Activated gamma-delta T cell treated with Interleukin-2 at 50 U/mL for 16 hours (primary cell): ENCODE measurements around the gene PTPRM.
"Not testable (repeated sequence)": the region's sequence is repeated elsewhere in the genome, so short reads cannot be mapped to it uniquely, and the experiment has no call there.

Experiments used
- DNase-seq: peaks from one replicate; pipeline ENCODE4 v3.0.0-alpha.2; 2020

The PTPRM gene

DNA sequence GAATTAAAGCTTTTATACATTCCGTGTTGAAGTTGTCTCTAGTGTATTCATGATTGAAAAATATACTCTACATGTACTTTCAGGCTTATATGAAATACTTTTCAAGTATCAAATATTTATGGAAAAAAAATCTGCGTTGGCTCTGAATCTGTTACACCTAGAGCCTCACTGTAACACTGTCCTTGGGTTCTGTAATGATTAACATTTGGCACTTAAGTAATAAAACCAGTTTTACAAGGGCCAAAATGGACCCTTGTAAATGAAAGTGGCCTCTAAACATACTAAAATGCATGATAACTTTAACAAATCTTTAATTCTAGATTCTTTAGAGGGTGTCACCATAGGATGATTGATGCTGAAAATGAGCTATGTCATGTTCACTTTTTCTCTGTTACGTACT lies 162.8 kb downstream of the PTPRM start:
- DNase-seq, result no peak

DNA sequence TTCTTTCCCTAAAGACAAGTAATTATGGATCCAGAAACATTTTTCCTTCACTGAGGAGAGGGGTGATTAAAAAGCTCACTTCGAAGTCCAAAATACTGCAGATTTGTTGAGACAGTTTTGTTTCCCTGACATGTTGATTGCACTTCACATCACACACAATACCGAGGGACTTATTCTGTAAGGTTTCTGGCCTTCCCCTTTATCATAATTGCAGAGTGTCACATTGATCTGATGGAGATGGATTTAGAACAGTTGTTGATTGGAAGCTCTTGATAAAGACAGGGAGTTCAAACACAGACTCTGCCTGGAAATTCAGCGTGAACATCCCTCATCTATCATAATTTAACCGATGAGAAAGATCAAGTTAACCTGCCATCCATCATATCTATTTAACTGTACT lies 163.6 kb downstream of the PTPRM start:
- no peak for DNase-seq

DNA sequence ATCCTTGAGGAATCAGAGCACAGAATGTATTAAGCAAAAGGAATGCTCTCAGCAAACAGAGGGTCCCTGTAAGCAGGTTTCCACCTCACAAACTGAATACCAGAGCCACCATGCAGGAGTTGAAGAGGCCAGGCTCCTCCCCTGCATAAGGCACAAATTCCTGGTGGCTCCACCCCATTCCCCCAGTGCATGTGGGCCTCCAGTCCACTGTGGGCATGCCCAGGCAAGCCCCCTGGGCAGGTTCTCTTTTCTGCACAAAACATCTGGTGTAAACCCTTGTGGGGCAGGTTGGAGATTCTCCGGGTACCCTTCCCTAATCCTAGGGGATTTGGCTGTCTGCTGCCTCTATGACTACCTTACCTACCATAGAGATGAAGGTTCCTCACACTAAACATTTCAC lies 166.5 kb downstream of the PTPRM start:
- DNase-seq, result no peak

DNA sequence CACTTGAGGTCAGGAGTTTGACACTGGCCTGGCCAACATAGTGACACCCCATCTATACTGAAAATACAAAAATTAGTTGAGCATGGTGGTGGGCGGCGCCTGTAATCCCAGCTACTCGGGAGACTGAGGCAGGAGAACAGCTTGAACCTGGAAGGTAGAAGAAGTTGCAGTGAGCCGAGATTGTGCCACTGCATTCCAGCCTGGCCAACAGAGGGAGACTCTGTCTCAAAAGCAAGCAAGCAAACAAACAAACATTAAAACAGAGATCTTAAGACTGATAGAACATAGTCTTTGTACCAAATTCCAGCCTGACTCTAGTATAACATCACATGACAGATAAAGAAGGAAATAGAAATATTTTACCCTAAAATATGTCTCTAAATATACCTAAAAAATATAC lies 168.1 kb downstream of the PTPRM start:
- no peak for DNase-seq

DNA sequence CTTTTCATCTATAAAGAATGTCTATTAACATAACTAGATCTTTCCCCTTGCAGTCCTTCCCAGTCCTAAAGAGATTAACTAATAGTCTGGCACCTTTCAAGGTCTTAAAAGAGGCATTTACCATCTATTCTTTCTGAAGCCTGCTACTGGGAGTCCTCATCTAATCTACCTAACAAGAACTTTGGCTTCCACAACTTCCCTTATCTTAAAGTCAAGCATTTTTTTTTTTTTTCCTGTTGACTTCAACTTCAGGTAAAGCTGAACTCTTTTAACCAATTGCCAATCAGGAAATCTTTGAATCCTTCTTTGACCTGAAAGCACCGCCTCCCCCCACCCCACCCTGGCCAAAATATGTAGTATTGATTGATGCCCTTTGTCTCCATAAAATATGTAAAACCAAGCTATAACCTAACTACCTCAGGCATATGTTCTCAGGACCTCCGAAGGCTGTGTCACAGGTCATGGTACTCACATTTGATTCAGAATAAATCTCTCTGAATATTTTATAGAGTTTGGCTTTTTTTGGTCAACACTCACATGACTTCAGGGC lies 168.6 kb downstream of the PTPRM start:
- DNase-seq, result no peak

DNA sequence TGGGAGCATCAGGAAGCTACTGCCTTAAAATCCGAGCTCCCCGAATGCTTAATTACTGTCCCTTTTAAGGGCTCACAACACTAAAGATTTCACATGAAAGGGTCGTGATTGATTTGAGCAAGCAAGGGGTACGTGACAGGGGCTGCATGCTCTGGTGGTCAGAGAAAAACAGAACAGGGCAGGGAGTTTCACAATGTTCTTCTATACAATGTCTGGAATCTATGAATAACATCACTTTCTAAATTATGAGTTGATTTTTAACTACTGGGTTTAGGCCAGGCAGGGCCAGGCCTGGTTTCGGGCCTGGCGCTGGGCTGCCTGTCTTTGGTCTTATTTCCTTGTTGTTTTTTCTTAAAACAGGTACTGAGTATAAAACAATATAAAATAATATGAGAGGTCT lies 169.4 kb downstream of the PTPRM start:
- DNase-seq, result not testable (repeated sequence)

DNA sequence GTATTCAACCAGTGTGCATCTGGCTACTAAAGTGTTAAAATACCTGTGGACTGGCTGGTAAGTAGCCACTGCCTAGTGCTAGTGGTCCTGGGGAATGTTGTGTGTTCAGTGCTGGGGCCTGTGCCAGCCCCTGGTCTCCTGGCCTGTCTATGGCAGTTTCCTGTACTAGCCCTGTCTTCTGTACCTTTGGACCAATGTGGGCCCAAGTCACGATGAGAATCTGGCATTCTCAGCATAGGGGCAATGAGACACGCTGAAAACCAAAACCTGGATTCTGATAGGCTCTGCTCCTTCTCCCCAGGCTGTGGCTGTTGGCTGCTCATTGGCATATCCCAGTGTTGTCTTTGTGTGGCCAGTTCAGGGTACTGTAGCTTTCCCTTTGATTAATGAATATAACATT lies 170.4 kb downstream of the PTPRM start:
- DNase-seq, result no peak

DNA sequence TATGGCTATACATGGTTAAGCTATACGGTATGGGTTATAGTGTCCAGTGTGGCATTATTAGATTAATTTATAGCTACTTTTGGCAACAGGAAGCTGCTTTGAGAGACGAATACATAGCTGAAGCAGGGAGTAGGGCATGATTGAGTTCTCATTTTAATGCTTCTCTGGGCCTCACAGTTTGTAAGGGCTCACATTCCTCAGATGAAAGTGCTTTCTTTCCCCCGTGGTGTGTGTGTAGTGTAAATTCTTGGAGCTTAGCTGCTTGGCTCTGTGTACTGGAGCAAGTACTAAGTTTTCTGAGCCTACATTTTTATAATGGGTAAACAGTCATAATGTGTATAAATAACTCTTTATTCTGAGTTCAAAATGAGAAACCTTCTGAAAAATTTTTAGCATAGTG lies 173.7 kb downstream of the PTPRM start:
- DNase-seq, result no peak

DNA sequence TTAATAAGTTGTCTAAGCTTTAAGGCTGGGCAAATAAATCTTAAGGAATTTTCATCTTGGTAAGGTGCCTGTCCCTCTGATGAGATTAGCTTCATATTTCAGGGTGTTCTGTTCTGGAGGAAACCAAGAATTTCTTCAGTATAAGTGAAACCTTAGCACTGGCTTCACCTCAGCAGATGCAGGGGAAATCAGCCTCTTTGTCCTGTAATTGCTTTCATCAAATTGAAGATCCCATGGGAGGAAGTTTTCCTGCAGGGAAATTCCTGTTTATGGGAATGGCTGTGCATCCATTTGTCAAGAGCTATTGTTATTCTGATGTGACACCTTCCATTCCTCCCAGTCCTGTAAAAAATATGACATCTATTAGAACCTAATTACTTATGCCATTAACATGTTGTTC lies 174.5 kb downstream of the PTPRM start:
- no peak for DNase-seq

DNA sequence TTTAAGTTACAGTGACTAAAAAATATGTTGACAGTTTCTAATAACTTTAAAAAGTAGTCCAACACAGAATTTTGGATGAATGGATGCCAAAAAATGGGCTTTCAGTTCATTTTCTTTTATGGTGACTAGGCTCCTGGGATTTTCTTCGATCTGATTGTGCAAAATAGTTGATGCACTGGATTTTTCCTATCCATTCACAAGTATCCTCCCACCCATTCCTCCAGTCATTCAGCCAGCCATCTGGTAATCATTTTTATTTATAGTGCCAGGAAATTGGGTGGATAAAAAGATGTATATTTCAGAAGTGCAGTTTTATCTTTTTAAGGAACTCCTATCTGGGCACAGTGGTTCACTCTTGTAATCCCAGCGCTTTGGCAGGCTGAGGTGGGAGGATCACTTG lies 175.1 kb downstream of the PTPRM start:
- DNase-seq, result no peak

DNA sequence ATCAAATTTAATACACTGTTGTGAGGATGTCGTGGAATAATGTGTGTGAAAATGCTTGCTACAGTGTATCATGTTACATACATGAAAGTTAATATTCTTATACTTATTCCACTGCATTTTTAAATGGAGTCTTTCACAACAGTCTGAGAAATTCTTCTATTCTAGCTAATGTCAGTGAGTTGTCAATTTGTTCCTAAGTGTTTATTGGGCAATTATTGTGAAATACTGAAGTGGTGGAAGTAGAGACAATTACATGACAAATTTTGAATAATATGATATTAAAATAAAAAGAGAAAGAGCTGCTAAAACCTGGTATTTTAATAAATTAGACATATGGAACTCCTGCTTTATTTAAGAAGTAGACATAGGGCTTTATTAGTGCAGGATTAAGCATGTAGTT lies 176.1 kb downstream of the PTPRM start:
- DNase-seq, result no peak

DNA sequence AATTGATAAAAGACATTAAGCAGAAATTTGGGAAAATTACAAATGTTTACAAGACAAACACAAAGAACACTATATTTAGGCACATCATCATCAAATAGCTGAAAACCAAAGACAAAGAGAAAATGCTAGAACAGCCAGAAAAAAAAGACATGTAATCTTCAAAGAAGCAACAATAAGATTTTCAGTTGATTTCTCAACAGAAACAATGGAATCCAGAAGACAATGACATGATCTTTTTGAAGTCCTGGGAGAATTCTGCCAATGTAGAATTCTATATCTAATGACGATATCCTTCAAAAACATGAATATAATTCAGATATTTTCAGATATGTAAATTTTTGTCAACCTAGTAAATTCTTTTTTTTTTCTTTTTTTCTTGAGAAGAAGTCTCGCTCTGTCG lies 179.0 kb downstream of the PTPRM start:
- DNase-seq, result no peak

DNA sequence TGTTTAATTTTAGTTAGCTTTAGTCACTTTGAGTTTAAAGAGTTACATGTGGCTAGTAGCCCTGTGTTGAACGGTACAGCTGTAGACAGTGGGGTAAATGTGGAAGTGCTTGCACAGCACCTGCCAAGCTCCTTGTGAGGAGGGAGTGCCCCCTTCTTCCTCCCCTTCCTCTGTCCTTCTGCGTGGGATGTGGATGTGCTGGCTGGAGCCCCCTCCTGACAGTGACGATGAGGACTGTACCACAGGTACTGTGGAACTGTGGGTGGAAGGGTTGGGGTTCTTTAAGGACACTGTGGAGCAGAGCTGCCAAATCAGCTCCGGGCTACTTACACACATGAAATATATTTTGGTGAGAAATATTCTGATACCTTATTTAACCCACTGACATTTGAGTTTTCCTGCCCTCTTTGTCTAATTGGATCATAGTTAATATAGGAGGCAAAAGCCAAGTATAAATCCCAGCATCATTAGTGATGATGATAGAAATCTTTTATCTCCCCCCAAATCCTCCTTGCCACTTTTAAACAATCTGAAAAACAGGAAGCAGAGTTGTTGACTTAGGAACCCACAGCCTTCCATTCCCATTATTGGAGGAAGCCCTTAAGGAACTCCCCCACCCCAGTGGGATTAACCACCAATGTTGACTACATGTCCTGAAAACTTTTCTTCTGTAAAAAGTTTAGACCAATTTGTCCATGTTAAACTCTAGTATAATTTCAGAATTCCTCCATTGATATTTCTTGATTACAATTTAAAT lies 181.3 kb downstream of the PTPRM start:
- no peak for DNase-seq

DNA sequence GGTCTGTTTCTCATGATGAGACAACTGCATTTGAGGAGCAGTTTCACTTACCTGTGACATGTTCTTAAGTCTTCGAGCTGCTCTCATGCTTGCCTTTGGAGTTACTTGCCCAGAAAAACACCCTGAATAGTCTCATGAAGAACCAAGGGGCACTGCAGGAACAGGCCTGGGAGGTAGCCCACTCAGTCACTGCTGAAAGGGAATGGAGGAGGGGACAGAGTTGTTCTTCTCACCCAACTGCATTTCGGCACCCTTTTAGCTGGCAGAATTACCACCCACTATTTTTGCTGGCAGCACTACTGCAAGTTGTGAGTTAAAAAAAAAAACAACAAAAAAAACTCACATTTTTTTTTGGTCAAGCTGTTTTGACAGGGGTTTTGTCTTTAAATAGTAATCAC lies 181.9 kb downstream of the PTPRM start:
- DNase-seq, result no peak

DNA sequence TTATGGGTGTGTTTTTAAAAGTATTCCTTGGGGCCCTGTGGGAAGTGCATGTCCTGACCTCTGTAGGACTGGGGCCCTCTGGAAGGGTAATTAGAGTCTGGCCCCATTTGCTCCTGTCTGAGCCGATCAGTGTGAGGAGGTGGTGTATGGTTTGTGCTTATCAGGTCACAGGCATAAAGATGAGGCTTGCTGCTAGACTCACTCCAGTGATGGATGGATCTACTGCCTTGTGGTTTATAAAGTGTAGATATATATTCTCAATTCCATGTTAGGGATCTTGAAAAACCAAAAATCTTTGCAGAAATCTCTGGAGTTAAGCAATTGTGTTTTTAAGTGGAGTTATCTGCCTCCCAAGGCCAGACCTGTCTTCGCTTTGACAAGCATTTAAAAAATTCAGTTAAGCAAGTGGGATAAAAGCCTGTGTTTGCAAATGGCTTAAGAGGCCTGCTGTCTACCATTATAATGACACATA lies 182.4 kb downstream of the PTPRM start:
- no peak for DNase-seq

DNA sequence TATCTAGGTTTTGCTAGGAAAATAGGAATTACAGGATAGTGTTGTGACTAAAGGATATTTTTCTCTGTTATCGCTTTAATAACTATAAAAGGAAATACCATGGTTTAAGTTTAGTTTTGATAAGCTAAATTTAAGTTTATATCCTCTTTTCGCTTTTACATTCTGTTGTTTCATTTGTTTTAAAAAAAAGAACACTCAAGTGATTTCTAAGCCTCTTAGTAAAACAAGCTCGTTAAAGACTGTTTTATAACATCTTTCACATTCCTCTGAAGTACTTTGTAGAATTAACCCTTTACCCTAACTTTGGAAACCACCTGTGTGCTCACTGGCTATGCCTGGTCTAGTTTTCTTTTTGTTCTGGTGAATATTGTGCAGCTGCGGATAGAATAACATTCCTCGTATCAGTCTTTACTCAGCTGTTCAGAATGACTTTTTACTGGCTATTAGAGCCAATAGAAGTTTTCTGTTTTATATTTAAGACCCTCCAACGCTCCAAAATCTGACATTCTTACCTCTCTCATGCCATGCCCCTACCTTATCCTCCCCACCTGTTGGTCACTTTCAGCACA lies 183.1 kb downstream of the PTPRM start:
- DNase-seq, result no peak

DNA sequence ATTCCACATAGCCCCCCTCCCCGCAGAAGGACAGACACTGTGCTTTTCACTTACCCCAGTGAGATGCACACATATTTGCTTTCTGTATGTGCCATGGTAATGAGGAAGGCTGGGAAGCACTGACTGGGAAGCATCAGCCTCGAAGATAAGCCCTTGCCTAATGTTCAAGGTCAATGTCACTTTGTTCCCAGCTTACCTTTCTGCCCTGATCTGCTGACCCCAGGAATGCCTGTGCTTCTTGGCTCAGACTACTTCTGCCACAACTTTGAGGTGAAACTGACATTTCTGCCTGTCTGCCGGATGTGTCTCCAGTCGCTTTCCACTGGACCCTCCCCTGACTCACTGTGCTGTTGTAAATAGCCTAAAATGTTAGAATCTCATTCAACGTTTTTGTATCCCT lies 183.8 kb downstream of the PTPRM start:
- DNase-seq, result no peak

DNA sequence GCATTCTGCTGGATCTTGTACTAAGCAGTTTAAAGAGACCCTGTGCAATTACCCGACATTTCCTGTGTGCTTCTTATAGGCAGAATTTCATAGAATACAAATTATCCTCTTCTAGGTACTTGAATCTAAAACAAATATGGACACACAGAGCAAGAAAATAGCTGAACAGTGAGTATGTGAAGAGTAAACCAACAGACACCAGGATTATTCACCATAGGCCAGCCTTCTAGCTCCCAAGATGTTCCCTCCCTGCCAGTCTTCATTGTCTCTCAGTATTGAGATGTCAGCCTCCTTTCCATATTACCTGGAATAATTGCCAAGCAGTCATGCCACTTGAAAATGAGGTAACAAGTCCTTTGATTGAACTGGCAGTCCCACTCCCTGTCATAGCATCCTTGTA lies 187.1 kb downstream of the PTPRM start:
- no peak for DNase-seq

DNA sequence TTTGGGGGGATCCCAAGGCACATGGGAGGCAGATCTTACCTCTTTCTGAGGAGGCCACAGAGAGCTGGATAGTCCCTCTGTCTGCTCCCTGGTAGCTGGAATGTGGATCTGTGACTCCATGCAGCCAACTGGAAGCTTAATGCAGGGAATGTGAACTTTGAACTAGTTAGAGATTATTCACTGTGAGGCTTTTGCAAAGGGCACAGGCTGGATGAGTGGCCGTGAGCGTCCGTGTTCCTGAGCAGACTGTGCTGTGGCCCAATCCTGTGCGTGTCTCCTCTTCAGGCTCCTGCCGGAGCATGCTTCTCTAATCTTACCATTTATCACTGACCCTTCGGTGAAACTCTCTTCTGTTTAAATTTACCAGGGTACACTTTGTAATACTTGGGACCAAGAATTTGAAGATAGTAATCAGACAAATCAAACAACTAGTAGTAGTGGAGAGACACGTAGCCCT lies 187.6 kb downstream of the PTPRM start:
- DNase-seq, result no peak

DNA sequence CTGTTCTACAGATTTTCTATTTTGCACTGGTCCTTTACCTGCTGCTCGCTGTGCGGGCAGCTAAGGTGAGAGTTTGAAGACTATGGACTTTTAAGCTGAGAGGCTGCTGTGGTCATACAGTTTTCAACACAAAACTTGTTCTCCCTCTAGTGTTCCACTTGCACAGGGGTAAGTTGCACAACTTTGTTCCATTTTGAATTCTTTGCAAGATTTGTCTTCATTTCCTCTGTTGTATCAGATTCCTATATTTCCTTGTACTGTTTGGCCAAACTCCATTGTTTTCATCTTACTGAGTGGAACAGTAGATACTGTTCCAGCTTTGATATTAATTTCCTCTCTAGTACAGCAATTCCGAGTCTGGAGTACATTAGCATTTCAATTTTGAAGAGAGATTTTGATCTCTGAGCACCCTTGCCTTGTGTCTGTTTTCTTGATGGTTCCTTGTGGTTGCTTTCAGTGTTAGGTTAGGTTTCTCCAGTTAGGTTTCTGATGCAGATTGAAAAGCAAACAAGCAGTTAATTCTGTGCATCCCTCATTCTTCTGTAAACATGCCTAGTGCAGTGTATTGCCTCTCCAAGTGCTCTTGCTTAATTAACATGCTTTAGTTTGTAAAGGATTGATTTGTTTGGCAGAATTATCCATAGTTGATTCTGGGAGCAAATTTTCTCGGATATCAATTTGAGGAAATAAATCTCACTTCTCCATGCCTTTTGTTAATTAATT lies 188.8 kb downstream of the PTPRM start:
- no peak for DNase-seq

DNA sequence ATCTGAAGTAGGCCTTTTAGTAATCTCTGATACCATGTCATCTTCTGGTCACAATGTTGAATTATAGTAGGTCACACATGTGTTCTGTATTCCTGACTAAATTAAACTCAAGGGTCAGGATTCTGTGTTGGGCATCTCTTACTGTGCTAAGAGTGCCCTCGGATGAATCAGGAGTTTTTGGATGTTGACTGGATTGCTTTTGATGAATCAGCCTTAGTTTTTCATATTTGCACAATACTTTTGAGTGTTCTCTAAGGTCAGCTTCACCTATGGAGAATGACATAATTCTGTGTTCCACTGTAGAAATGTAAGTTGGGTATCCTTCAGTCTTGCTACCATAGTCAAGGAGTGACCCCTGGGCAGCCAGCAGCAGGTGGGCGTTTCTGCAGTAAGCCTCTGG lies 190.1 kb downstream of the PTPRM start:
- DNase-seq, result no peak

DNA sequence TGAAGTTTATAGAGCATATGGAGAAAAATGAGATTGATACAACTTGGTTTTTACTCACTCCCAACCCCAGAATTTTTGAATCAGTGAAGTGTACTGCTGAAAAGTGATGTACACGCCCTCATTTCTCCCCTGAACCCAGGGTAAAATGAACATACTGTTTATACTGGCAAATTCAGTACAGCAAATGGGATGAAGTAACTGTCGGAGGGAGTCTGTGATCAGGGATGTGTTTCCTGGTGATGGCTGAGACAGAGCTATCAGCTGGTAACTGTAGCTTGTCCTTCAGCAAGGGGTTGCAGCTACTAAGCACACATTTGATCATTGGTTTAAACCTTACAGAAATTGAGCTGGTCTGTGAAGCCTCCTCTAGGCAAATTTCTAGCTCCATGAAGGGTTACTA lies 191.6 kb downstream of the PTPRM start:
- DNase-seq, result no peak

DNA sequence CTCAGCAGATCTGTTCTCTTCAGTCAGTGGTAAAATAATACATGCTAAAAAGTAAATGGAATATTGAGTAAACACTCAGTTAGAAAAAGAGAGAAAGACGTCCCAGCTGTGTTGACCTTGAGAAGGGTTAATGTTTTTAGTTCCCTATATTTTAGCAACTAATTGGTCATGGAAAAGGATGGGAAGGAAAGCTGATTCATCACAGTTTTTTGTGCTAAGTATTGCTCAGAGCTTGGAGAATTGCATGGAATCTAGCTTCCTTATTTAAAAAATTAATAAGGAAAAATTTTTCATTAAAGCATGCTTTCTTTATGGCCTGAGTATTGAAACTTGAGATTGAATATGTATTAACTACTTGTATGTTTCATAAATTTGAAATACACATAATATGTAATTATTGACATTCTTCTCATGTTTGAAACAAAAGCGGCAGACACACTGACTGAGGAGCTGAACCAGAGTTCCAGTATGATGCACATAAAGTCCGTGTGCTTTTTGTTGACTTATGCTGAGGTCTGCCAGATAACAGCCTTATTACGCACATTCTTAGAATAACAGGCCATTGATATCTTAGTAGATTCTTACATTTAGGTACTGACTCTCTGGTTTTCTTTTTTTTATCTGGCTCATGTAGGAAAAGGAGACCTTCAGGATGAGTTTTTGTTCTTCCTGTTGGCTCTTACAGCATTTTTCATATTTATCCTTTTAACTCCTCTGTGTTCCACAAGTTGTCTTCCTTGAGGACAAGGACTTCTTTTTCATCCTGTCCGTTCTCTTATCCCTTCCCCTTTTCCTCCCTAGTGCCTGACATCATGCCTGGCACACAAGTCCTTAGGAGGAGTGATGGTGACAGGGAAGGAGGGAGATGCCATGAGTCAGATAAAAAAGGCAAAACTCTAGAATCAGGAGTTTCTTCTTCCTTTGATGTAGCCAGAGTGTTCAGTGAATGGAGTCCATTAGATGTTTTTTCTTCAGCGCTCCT lies 194.1 kb downstream of the PTPRM start:
- DNase-seq, result no peak
